ENCODE data around the gene GGTA1. TPM values are rescaled to one million over a fixed set of nuclear protein-coding genes. Genes with fewer than 3 reads are reported as not detected.

Gene GGTA1
- total RNA-seq, 6 experiments from 2014 or later: not detected

DNA sequence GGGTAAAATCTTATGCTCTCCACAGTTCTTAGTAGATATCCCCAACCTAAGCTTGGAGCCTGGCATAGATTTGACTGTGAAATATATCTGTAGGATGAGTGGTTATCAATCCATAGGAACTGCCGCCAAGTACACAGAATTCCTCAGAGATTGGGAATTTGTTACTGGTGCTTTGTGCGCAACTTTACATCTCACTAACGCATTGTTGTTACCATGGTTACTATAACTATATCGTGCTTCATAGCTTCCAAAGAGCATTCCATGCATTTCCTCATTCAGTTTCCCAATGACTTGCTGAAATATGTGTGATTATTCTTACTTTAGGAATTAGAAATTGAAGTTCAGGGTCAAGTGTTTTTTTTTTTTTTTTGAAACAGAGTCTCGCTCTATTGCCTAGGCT is 9.5 kb upstream of the GGTA1 start:
- H3K9me3 Mint-ChIP-seq: no peaks in the 10 kb centered on the region
- no peak for DNase-seq
- TF ChIP-seq, protein P1, sequence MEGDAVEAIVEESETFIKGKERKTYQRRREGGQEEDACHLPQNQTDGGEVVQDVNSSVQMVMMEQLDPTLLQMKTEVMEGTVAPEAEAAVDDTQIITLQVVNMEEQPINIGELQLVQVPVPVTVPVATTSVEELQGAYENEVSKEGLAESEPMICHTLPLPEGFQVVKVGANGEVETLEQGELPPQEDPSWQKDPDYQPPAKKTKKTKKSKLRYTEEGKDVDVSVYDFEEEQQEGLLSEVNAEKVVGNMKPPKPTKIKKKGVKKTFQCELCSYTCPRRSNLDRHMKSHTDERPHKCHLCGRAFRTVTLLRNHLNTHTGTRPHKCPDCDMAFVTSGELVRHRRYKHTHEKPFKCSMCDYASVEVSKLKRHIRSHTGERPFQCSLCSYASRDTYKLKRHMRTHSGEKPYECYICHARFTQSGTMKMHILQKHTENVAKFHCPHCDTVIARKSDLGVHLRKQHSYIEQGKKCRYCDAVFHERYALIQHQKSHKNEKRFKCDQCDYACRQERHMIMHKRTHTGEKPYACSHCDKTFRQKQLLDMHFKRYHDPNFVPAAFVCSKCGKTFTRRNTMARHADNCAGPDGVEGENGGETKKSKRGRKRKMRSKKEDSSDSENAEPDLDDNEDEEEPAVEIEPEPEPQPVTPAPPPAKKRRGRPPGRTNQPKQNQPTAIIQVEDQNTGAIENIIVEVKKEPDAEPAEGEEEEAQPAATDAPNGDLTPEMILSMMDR (IDR thresholded peaks at IDR 0.05): no peak

DNA sequence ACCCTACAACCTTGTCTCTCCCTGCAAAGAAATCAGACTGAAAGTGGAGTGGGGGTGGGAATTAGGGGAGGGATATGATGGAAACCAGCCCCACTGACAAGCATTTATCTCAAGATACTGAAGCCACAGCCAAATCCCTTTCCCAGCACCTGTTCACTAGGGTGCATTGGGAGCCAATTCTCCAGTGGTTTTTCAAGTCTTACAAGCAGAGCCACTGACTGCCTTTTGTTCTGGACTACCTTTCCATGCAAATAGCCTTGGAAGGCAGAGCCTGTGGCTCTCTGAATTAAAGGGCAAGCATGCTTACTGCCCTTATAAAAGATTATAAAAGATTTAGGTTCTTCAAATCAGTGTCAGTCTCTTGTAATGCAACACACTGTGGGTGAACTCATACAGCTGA is 8.8 kb upstream of the GGTA1 start:
- Mint-ChIP-seq H3K9me3 (no peaks in the 10 kb centered on the region), H3K36me3 (ENCODE audit: low read depth) (no peaks in the 10 kb centered on the region), H3K4me1 (ENCODE audit: low read depth) (peaks cover 5% of the 10 kb centered on the region), H3K4me3 (no peak overlapping the region), H3K27ac (no peak overlapping the region), H3K27me3 (ENCODE audit: insufficient read depth) (peaks cover 31% of the 10 kb centered on the region)
- DNase-seq: no peak
- TF ChIP-seq, protein P1 (IDR thresholded peaks at IDR 0.05): no peak

More for the DNA sequence above, 9.5 kb upstream of the GGTA1 start:
- H3K4me1 Mint-ChIP-seq (ENCODE audit: low read depth): no peaks in the 10 kb centered on the region
- H3K27ac Mint-ChIP-seq: no peak overlapping the region
- H3K36me3 Mint-ChIP-seq (ENCODE audit: low read depth): no peaks in the 10 kb centered on the region
- peaks cover 31% of the 10 kb centered on the region for H3K27me3 Mint-ChIP-seq (ENCODE audit: insufficient read depth)
- H3K4me3 Mint-ChIP-seq: no peak overlapping the region

DNA sequence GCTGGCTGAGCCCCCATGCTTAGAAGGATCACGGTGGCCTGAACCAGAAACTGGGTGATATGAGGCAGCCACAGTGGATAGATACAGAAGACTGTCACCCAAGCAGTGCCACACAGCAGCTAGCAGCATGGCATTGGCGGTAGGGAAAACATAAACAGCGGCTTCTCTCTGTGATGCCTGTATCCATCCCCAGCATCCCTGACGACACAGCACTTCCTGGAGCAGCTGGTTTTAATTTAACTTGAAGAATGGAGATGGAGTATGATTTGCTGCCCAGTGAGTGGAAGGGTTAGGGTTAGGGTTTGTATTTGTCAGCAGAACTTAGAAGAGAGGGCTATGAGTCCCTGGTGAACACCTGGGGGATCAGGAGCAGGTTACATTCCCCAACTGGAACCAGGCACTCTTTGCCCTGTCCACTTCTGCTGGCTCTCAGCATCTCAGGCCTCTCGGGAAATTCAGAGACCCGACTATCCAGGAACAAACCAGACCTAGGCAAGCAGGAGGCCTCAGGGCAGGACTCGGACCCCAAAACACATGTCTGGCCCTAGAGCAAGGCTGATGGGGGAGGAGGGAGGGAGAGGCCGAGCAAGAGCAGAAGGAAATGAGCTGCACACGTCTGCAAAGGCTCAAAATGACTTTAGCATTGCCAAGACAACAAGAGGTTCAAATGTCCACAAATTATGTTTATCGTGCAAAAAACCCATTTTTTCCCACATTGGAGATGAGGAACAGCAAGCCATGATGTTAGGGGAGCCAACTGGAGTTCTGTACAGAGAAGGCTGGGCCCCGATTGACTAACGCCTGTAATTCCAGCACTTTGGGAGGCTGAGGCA is 6.5 kb upstream of the GGTA1 start:
- H3K9me3 Mint-ChIP-seq: no peaks in the 10 kb centered on the region
- H3K4me3 Mint-ChIP-seq: no peak overlapping the region
- no peak for DNase-seq
- H3K27ac Mint-ChIP-seq: no peak overlapping the region
- peaks cover 34% of the 10 kb centered on the region for H3K27me3 Mint-ChIP-seq (ENCODE audit: insufficient read depth)
- H3K36me3 Mint-ChIP-seq (ENCODE audit: low read depth): no peaks in the 10 kb centered on the region
- TF ChIP-seq, protein P1 (IDR thresholded peaks at IDR 0.05): no peak
- peaks cover 10% of the 10 kb centered on the region for H3K4me1 Mint-ChIP-seq (ENCODE audit: low read depth)

DNA sequence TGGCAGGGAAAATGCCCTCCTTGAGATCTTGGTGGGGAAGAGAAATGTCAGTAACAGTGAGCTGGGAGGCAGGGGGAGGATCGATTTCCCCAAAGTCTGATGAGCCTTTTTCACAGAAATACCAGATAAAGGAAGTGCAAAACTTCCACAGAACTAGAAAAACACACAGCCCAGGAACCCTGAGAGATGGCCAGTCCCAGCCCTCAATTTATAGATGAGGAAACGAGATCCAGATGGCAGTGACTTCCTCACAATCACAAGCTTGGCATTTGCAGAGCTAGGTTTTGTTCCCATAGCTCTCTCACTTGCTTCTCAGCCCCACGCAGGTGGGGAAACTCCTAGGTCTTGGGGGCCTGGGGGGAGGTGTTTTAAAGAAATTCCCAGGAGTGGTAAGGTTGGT is 3.8 kb upstream of the GGTA1 start:
- Mint-ChIP-seq H3K27ac (no peak overlapping the region), H3K4me3 (no peak overlapping the region), H3K9me3 (no peaks in the 10 kb centered on the region), H3K36me3 (ENCODE audit: low read depth) (no peaks in the 10 kb centered on the region), H3K4me1 (ENCODE audit: low read depth) (peaks cover 19% of the 10 kb centered on the region), H3K27me3 (ENCODE audit: insufficient read depth) (peaks cover 51% of the 10 kb centered on the region)
- TF ChIP-seq, protein P1 (IDR thresholded peaks at IDR 0.05): no peak
- no peak for DNase-seq

DNA sequence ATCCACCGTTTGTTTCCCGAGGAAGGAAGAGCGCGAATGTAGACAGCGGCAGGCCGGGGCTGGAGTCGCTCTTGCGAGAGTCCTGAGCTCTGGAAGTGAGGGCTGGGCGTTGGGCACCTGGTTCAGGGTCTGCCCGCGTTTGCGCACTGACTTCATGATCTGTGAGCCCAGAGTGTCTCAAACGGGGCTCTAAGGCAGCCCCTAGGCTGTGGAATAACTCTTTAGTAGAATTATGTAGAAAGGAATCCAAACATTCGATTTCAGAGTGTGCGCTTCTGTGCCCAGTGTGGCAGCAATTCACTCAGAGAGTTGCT is 478 bp upstream of the GGTA1 start:
- peaks cover 24% of the 10 kb centered on the region for H3K4me1 Mint-ChIP-seq (ENCODE audit: low read depth)
- no peak for DNase-seq
- H3K36me3 Mint-ChIP-seq (ENCODE audit: low read depth): peaks cover 10% of the 10 kb centered on the region; the same call in 1 of the 2 replicates
- peaks cover 8% of the 10 kb centered on the region for H3K9me3 Mint-ChIP-seq
- H3K27me3 Mint-ChIP-seq (ENCODE audit: insufficient read depth): peaks cover 43% of the 10 kb centered on the region
- no peak overlapping the region for H3K27ac Mint-ChIP-seq
- TF ChIP-seq, protein P1 (IDR thresholded peaks at IDR 0.05): no peak
- peak overlapping the region; percentile 79 for H3K4me3 Mint-ChIP-seq

All from HFFc6 (cell line).